H9 (cell line): ENCODE measurements around the gene SMAD3. TPM values are rescaled to one million over a fixed set of nuclear protein-coding genes. Genes with fewer than 3 reads are reported as not detected.

Experiments used
- DNase-seq: peaks from one replicate; pipeline ENCODE4 v3.0.0-alpha.2; 2017
- H2AFZ ChIP-seq: one replicate; pipeline ENCODE4 v1.6.1; 2013; ENCODE audit warnings: mild to moderate bottlenecking, low read length, control low read depth, moderate library complexity
- H2AK5ac ChIP-seq: 2 replicates; pipeline ENCODE4 v1.6.1; 2013; ENCODE audit warnings: low read length, control low read depth, mixed read lengths; ENCODE audit not compliant: insufficient read length
- H2BK120ac ChIP-seq: one replicate; pipeline ENCODE4 v1.6.1; 2013; ENCODE audit warnings: low read depth, mild to moderate bottlenecking, low read length, control low read depth, inconsistent platforms; ENCODE audit not compliant: poor library complexity, severe bottlenecking
- H2BK12ac ChIP-seq: 2 replicates; pipeline ENCODE4 v1.6.1; 2013; ENCODE audit warnings: low read length, control low read depth, mixed read lengths, low read depth; ENCODE audit not compliant: insufficient read length
- H2BK15ac ChIP-seq: 2 replicates; pipeline ENCODE4 v1.6.1; 2013; ENCODE audit warnings: low read depth, low read length, control low read depth
- H2BK20ac ChIP-seq: one replicate; pipeline ENCODE4 v1.6.1; 2013; ENCODE audit warnings: low read depth, mild to moderate bottlenecking, low read length, control low read depth, inconsistent platforms; ENCODE audit not compliant: poor library complexity, severe bottlenecking
- H2BK5ac ChIP-seq: 2 replicates; pipeline ENCODE4 v1.6.1; 2013; ENCODE audit warnings: low read length, control low read depth, mixed read lengths; ENCODE audit not compliant: insufficient read length
- H3K14ac ChIP-seq: 2 replicates; pipeline ENCODE4 v1.6.1; 2013; ENCODE audit warnings: low read length, control low read depth; ENCODE audit not compliant: insufficient read depth
- H3K18ac ChIP-seq: 2 replicates; pipeline ENCODE4 v1.6.1; 2013; ENCODE audit warnings: low read depth, mild to moderate bottlenecking, mixed read lengths, low read length, control low read depth; ENCODE audit not compliant: insufficient read length
- H3K23ac ChIP-seq: 2 replicates; pipeline ENCODE4 v1.6.1; 2013; ENCODE audit warnings: low read length, control low read depth, mixed read lengths, low read depth; ENCODE audit not compliant: insufficient read length
- H3K23me2 ChIP-seq: 2 replicates; pipeline ENCODE4 v1.6.1; 2013; ENCODE audit warnings: low read depth, mild to moderate bottlenecking, mixed read lengths, low read length, control low read depth; ENCODE audit not compliant: insufficient read length, poor library complexity, severe bottlenecking
- H3K27ac ChIP-seq: 2 replicates; pipeline ENCODE4 v1.5.1; 2013; ENCODE audit warnings: low read length, control low read depth, mixed read lengths, low read depth; ENCODE audit not compliant: insufficient read length
- H3K27me3 ChIP-seq: 2 replicates; pipeline ENCODE4 v1.6.1; 2013; ENCODE audit warnings: low read length, control low read depth, inconsistent platforms; ENCODE audit not compliant: insufficient read depth
- H3K4ac ChIP-seq: 2 replicates; pipeline ENCODE4 v1.6.1; 2013; ENCODE audit warnings: low read depth, mild to moderate bottlenecking, control low read depth, inconsistent platforms, low read length, moderate library complexity
- H3K4me1 ChIP-seq: 2 replicates; pipeline ENCODE4 v1.6.1; 2013; ENCODE audit warnings: low read length, control low read depth, inconsistent platforms; ENCODE audit not compliant: insufficient read depth
- H3K4me2 ChIP-seq: 2 replicates; pipeline ENCODE4 v1.6.1; 2013; ENCODE audit warnings: low read length, control low read depth, mixed read lengths; ENCODE audit not compliant: insufficient read length, insufficient read depth
- H3K56ac ChIP-seq: 2 replicates; pipeline ENCODE4 v1.6.1; 2013; ENCODE audit warnings: low read depth, mild to moderate bottlenecking, mixed read lengths, low read length, control low read depth; ENCODE audit not compliant: insufficient read length
- H3K79me1 ChIP-seq: 2 replicates; pipeline ENCODE4 v1.6.1; 2013; ENCODE audit warnings: low read depth, mild to moderate bottlenecking, moderate library complexity, low read length, control low read depth, inconsistent platforms; ENCODE audit not compliant: insufficient read depth, poor library complexity, severe bottlenecking
- H3K79me2 ChIP-seq: 2 replicates; pipeline ENCODE4 v1.6.1; 2013; ENCODE audit warnings: low read length, control low read depth, inconsistent platforms; ENCODE audit not compliant: insufficient read depth
- H3K9ac ChIP-seq: 2 replicates; pipeline ENCODE4 v1.6.1; 2013; ENCODE audit warnings: low read length, control low read depth, mixed read lengths; ENCODE audit not compliant: insufficient read length; ENCODE audit errors: extremely low read depth
- H3K9me3 ChIP-seq: one replicate; pipeline ENCODE4 v1.6.1; 2013; ENCODE audit warnings: low read depth, low read length, inconsistent platforms; ENCODE audit not compliant: control insufficient read depth
- H3T11ph ChIP-seq: one replicate; pipeline ENCODE4 v1.6.1; 2013; ENCODE audit warnings: mild to moderate bottlenecking, low read length, control low read depth, inconsistent platforms
- H4K20me1 ChIP-seq: one replicate; pipeline ENCODE4 v1.6.1; 2013; ENCODE audit not compliant: control insufficient read depth, insufficient read length, insufficient read depth
- H4K5ac ChIP-seq: 2 replicates; pipeline ENCODE4 v1.6.1; 2013; ENCODE audit warnings: low read depth, mild to moderate bottlenecking, mixed read lengths, low read length, control low read depth; ENCODE audit not compliant: insufficient read length
- H4K8ac ChIP-seq: replicated peaks from 2 replicates; pipeline ENCODE4 v1.6.1; 2013; ENCODE audit warnings: low read length, control low read depth, mixed read lengths, low read depth; ENCODE audit not compliant: insufficient read length
- H4K91ac ChIP-seq: 2 replicates; pipeline ENCODE4 v1.6.1; 2013; ENCODE audit warnings: low read depth, mild to moderate bottlenecking, moderate library complexity, mixed read lengths, low read length, control low read depth; ENCODE audit not compliant: insufficient read length
- H3K27ac Mint-ChIP-seq, 3 experiments: 2 replicates in 2 of 3; 3 replicates in 1 of 3; pipeline ENCODE4 v1.8.0; 2020 to 2021; ENCODE audit warnings: mixed read lengths in 3 of 3, mild to moderate bottlenecking in 1 of 3, moderate library complexity in 1 of 3
- H3K27me3 Mint-ChIP-seq: 2 replicates; pipeline ENCODE4 v1.8.0; 2021; ENCODE audit warnings: low read depth, mild to moderate bottlenecking, moderate library complexity, mixed read lengths
- H3K36me3 Mint-ChIP-seq, 3 experiments: 2 replicates in 2 of 3; 3 replicates in 1 of 3; pipeline ENCODE4 v1.8.0; 2020 to 2021; ENCODE audit warnings: low read depth in 3 of 3, mixed read lengths in 3 of 3; ENCODE audit not compliant: insufficient read depth in 1 of 3
- H3K4me1 Mint-ChIP-seq, 2 experiments: 2 replicates each; pipeline ENCODE4 v1.8.0; 2020; ENCODE audit warnings: mixed read lengths in 2 of 2
- H3K4me3 Mint-ChIP-seq, 2 experiments: 2 replicates in 1 of 2; 3 replicates in 1 of 2; pipeline ENCODE4 v1.8.0; 2020 to 2021; ENCODE audit warnings: mild to moderate bottlenecking in 2 of 2, mixed read lengths in 2 of 2, moderate library complexity in 1 of 2
- H3K9me3 Mint-ChIP-seq, 2 experiments: 2 replicates in 1 of 2; 3 replicates in 1 of 2; pipeline ENCODE4 v1.8.0; 2020; ENCODE audit warnings: mild to moderate bottlenecking in 2 of 2, mixed read lengths in 2 of 2, moderate library complexity in 1 of 2
- CTCF ChIP-seq: fragments of 200-600 bp; sonication (generic); conservative IDR thresholded peaks from 3 replicates; pipeline ENCODE4 v1.8.0; 2021; ENCODE audit warnings: antibody characterized with exemption, mild to moderate bottlenecking
- WGBS: extraction: QIAGEN DNeasy Blood & Tissue Kit; methylation state at CpG from one replicate; pipeline ENCODE4 v1.1.7; 2013; ENCODE audit warnings: missing lambda C conversion rate, low lambda C conversion rate, mixed read lengths; ENCODE audit not compliant: insufficient read length; ENCODE audit errors: extremely low coverage; 5-methylcytosine and 5-hydroxymethylcytosine counted together
- total RNA-seq: library from RNA; stranded (reverse); gene quantifications from 2 replicates; pipeline ENCODE4 v1.2.1, GENCODE V29; 2021

SMAD3 gene
- total RNA-seq, 1 experiment from 2014 or later, result 26.7 TPM

DNA sequence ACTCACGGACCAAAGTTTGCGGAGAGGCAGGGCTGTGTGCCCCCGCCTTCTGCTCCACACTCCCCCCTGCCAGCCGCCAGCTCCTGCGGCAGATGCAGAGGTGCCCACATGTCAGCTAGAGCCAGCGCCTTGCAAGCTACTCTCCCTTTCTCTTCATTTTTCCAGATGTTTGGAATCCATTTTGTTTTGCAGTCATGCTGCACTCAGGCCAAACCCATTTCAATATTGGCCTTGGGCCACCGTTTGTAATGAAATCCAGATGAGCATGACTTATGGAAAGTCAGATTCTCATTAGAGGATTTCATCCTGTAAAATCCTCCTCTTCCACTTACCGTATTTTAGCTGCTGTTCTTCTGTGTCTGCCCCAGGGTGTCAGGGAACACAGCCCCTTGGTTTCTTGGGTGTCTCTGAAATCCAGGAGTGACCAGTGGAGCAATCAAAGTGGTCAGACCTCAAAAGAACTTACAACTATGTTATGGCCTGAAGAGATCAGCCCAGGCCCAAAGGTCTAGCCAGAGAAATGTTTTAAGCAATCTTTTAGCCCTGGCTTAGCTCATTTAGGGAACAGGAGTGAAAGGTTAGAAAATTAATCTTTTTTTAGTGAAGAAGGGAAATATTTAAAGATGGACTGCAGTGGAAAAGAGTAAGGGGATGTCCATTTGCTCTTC lies 123.3 kb downstream of the SMAD3 start:
- no peak overlapping the region for H3K4ac ChIP-seq
- H3K27me3 ChIP-seq, result no peaks in the 10 kb centered on the region
- no peak overlapping the region for H3K14ac ChIP-seq
- Mint-ChIP-seq H3K9me3 (no peaks in the 10 kb centered on the region), H3K4me1 (peaks cover 1 to 2% of the 10 kb centered on the region in 2 experiments; a peak in 2 of 4 replicates), H3K36me3 (peaks cover 6 to 73% (median 28%) of the 10 kb centered on the region in 3 experiments), H3K27me3 (no peaks in the 10 kb centered on the region), H3K4me3 (no peak overlapping the region), H3K27ac (peak overlapping the region in 1 of 3 experiments; percentile 29; a peak in 2 of 7 replicates)
- H2BK15ac ChIP-seq, result no peak overlapping the region
- no peak overlapping the region for H3K4me2 ChIP-seq
- no peak overlapping the region for H4K91ac ChIP-seq
- DNase-seq, result no peak
- no peaks in the 10 kb centered on the region for H3K79me1 ChIP-seq
- no peak overlapping the region for H3K27ac ChIP-seq
- WGBS, result no CpG with 5 or more reads among the region's 8 CpGs
- H2AFZ ChIP-seq, result no peak overlapping the region
- no peaks in the 10 kb centered on the region for H3K9me3 ChIP-seq
- H2BK120ac ChIP-seq, result no peak overlapping the region
- no peak overlapping the region for H3K18ac ChIP-seq
- H2BK5ac ChIP-seq, result no peak overlapping the region
- H3K56ac ChIP-seq, result no peak overlapping the region
- no peak overlapping the region for H2AK5ac ChIP-seq
- H2BK20ac ChIP-seq, result no peak overlapping the region
- no peak overlapping the region for H4K5ac ChIP-seq
- H3K79me2 ChIP-seq, result no peaks in the 10 kb centered on the region
- no peaks in the 10 kb centered on the region for H4K20me1 ChIP-seq
- no peak overlapping the region for H3K23ac ChIP-seq
- H4K8ac ChIP-seq, result no peak overlapping the region
- no peak overlapping the region for H3T11ph ChIP-seq
- no peak for TF ChIP-seq CTCF
- H2BK12ac ChIP-seq, result no peak overlapping the region
- H3K4me1 ChIP-seq, result no peaks in the 10 kb centered on the region
- H3K9ac ChIP-seq, result no peak overlapping the region
- H3K23me2 ChIP-seq, result no peaks in the 10 kb centered on the region
